Measurements from ENCODE around the gene AFMID. TPM values are rescaled to one million over a fixed set of nuclear protein-coding genes. Genes with fewer than 3 reads are reported as not detected.

AFMID gene
- total RNA-seq, 4 donors from 2014 or later, result 11.7 to 14.3 (median 12.1) TPM

GRCh38 chr17:78242024-78242742 is 55.0 kb downstream of the AFMID start:
- no peaks in the 10 kb centered on the region for H3K36me3 ChIP-seq
- intact Hi-C loops (cut with DNase I; ENCODE audit: low total_unique reads), result no loop called here

GRCh38 chr17:78247304-78247703 is 60.1 kb downstream of the AFMID start:
- no peak for TF ChIP-seq POLR2A (IDR thresholded peaks at IDR 0.05)
- TF ChIP-seq CTCF (IDR thresholded peaks at IDR 0.05 in 4 of 5, conservative IDR thresholded peaks at IDR 0.05 in 1 of 5), result no peak
- intact Hi-C loops (cut with DNase I; ENCODE audit: low total_unique reads) (no loop called here), in situ Hi-C loops (cut with MboI; ENCODE audit: low sequenced_read_pairs in 4 of 4) (loop anchor here in 1 of 4 donors (10.0 kb wide), 1 partner anchor 133 kb away; no protein-coding TSS in a partner anchor)
- no peak overlapping the region for H3K4me3 ChIP-seq
- no peaks in the 10 kb centered on the region for H3K9me3 ChIP-seq
- no peaks in the 10 kb centered on the region for H3K27me3 ChIP-seq
- no peak for DNase-seq
- ATAC-seq, result no peak
- H3K27ac ChIP-seq, result peak overlapping the region in 2 of 4 donors; percentile 58 to 72
- peaks cover 0 to 5% of the 10 kb centered on the region in 2 donors for H3K4me1 ChIP-seq
- H3K36me3 ChIP-seq, result no peaks in the 10 kb centered on the region

More at GRCh38 chr17:78242024-78242742, 55.0 kb downstream of the AFMID start:
- Histone ChIP-seq H3K4me3 (no peak overlapping the region), H3K27me3 (no peaks in the 10 kb centered on the region), H3K27ac (no peak overlapping the region), H3K4me1 (peaks cover 0 to 4% of the 10 kb centered on the region in 2 donors), H3K9me3 (no peaks in the 10 kb centered on the region)
- TF ChIP-seq POLR2A (IDR thresholded peaks at IDR 0.05) (no peak), CTCF (IDR thresholded peaks at IDR 0.05 in 4 of 5, conservative IDR thresholded peaks at IDR 0.05 in 1 of 5) (no peak)
- DNase-seq (no peak), ATAC-seq (no peak)
- in situ Hi-C loops (cut with MboI; ENCODE audit: low sequenced_read_pairs in 4 of 4), result loop anchor here in 1 of 4 donors (10.0 kb wide), 1 partner anchor 127 kb away; no protein-coding TSS in a partner anchor

- Histone ChIP-seq H3K27me3 (no peaks in the 10 kb centered on the region), H3K36me3 (no peaks in the 10 kb centered on the region), H3K27ac (peak overlapping the region in 2 of 4 donors; percentile 61 to 72), H3K9me3 (no peaks in the 10 kb centered on the region), H3K4me3 (peak overlapping the region in 2 of 4 donors; percentile 13 to 33), H3K4me1 (peaks cover 0 to 5% of the 10 kb centered on the region in 2 donors)
- no peak for DNase-seq
- intact Hi-C loops (cut with DNase I; ENCODE audit: low total_unique reads) (no loop called here), in situ Hi-C loops (cut with MboI; ENCODE audit: low sequenced_read_pairs in 4 of 4) (loop anchor here in 1 of 4 donors (10.0 kb wide), 1 partner anchor 133 kb away; no protein-coding TSS in a partner anchor)
- TF ChIP-seq POLR2A (IDR thresholded peaks at IDR 0.05) (peak; percentile 19 to 53), CTCF (IDR thresholded peaks at IDR 0.05 in 4 of 5, conservative IDR thresholded peaks at IDR 0.05 in 1 of 5) (no peak)
- peak in 1 of 2 donors; percentile 13 for ATAC-seq
These were observed 61.1 kb downstream of the AFMID start for GRCh38 chr17:78248051-78248914.

GRCh38 chr17:78249074-78249817 is 62.1 kb downstream of the AFMID start:
- intact Hi-C loops (cut with DNase I; ENCODE audit: low total_unique reads) (no loop called here), in situ Hi-C loops (cut with MboI; ENCODE audit: low sequenced_read_pairs in 4 of 4) (loop anchor here in 1 of 4 donors (10.0 kb wide), 1 partner anchor 134 kb away; no protein-coding TSS in a partner anchor)
- peak overlapping the region in 2 of 4 donors; percentile 13 to 33 for H3K4me3 ChIP-seq
- no peaks in the 10 kb centered on the region for H3K27me3 ChIP-seq
- ATAC-seq (no peak), DNase-seq (no peak)
- peaks cover 5% of the 10 kb centered on the region in 2 donors for H3K4me1 ChIP-seq
- H3K27ac ChIP-seq, result peak overlapping the region in 2 of 4 donors; percentile 61 to 72
- TF ChIP-seq CTCF (IDR thresholded peaks at IDR 0.05 in 4 of 5, conservative IDR thresholded peaks at IDR 0.05 in 1 of 5), result no peak
- no peak for TF ChIP-seq POLR2A (IDR thresholded peaks at IDR 0.05)
- no peaks in the 10 kb centered on the region for H3K36me3 ChIP-seq
- H3K9me3 ChIP-seq, result no peaks in the 10 kb centered on the region
